ENCODE data around the gene CLEC11A. TPM values are rescaled to one million over a fixed set of nuclear protein-coding genes. Genes with fewer than 3 reads are reported as not detected.

Gene CLEC11A
- total RNA-seq, 1 experiment from 2014 or later: not detected

DNA sequence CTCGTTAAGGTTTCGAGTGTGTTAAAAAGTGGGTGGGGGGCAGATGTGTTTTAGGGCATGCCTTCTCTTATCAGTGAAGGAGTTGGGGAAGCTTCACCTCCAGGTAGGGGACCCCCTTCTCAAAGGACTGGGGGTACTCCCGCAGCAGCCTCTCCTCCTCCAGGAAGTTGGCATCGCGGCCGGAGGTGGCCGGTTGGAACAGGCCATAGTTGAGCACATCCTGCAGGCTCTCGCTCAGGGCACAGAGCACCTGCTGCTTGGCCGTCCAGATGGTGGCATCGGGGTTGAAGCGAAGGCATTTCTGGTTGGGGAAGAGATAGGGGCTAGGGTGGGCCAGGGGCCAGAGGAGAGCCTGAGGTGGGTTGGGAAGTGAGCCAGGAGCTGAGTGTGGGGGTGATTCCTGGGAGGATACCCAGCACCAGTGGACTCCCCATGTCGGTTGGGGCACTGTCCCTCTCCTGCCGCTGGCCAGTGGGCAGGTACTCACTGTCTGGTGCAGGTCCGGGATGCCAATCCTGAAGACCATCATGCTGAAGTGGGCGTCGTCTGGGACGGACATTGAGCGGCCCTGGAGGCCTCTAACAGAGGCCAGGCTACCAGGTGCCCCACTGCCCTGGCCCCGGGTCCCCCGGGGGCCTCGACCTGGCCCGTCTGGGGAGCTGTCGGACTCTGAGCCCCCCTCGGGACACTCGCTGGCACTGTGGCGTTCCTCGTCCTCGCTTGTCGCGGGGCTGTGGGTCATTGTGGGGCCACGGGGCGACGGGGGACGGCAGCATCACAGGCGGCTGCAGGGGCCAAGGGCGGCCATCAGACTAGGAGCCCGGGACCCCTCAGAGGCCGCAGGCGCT lies 6.8 kb upstream of the CLEC11A start:
- no TSS peak for BruUV-seq (replicated peaks)
- CTCF ChIA-PET: no interaction called here

DNA sequence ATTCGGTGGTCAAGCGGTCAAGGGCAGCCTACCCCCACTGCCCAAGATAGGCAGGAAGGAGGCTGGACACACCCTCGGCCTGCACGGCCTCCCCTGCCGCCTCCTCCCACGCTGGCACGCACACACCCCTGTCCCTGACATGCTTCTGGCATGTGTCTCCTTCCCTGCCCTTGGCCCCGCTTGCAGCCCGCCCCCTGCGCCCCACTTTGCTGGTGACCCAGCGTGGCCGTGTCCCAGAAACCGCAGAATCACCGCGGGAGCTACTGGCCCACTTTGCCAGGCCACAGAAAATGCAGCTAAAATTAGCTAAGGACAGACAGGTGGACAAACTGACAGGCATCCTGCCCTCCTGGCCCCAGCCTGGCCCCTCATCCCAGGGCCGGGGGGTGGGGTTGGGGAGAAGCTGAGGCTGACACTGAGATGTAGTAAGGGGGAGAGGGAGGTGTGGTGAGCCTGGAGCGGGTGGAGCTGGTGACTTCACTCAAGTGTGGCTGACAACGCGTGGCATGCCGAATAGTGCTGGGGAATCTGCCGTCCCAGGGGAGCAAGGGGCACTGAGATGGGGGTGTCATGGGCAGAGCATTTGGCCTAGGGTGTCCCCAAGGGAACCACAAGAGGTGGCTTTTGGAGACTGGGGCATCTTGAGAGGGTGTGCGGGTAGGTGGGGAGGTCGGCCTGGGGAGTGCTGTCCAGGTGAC lies 6.0 kb upstream of the CLEC11A start:
- TF ChIP-seq, protein P1, sequence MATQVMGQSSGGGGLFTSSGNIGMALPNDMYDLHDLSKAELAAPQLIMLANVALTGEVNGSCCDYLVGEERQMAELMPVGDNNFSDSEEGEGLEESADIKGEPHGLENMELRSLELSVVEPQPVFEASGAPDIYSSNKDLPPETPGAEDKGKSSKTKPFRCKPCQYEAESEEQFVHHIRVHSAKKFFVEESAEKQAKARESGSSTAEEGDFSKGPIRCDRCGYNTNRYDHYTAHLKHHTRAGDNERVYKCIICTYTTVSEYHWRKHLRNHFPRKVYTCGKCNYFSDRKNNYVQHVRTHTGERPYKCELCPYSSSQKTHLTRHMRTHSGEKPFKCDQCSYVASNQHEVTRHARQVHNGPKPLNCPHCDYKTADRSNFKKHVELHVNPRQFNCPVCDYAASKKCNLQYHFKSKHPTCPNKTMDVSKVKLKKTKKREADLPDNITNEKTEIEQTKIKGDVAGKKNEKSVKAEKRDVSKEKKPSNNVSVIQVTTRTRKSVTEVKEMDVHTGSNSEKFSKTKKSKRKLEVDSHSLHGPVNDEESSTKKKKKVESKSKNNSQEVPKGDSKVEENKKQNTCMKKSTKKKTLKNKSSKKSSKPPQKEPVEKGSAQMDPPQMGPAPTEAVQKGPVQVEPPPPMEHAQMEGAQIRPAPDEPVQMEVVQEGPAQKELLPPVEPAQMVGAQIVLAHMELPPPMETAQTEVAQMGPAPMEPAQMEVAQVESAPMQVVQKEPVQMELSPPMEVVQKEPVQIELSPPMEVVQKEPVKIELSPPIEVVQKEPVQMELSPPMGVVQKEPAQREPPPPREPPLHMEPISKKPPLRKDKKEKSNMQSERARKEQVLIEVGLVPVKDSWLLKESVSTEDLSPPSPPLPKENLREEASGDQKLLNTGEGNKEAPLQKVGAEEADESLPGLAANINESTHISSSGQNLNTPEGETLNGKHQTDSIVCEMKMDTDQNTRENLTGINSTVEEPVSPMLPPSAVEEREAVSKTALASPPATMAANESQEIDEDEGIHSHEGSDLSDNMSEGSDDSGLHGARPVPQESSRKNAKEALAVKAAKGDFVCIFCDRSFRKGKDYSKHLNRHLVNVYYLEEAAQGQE (IDR thresholded peaks at IDR 0.05; ENCODE audit: insufficient read depth in 1 of 2, low read depth in 2 of 2, low read length in 1 of 2): no peak
- no peak for TF ChIP-seq POLR2AphosphoS5 (IDR thresholded peaks at IDR 0.05; ENCODE audit: low read depth, low read length)
- TF ChIP-seq, protein P2, sequence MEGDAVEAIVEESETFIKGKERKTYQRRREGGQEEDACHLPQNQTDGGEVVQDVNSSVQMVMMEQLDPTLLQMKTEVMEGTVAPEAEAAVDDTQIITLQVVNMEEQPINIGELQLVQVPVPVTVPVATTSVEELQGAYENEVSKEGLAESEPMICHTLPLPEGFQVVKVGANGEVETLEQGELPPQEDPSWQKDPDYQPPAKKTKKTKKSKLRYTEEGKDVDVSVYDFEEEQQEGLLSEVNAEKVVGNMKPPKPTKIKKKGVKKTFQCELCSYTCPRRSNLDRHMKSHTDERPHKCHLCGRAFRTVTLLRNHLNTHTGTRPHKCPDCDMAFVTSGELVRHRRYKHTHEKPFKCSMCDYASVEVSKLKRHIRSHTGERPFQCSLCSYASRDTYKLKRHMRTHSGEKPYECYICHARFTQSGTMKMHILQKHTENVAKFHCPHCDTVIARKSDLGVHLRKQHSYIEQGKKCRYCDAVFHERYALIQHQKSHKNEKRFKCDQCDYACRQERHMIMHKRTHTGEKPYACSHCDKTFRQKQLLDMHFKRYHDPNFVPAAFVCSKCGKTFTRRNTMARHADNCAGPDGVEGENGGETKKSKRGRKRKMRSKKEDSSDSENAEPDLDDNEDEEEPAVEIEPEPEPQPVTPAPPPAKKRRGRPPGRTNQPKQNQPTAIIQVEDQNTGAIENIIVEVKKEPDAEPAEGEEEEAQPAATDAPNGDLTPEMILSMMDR (IDR thresholded peaks at IDR 0.05): no peak
- TF ChIP-seq SIN3A (IDR thresholded peaks at IDR 0.05; ENCODE audit: borderline replicate concordance, insufficient read depth, low read depth, low read length): no peak
- TF ChIP-seq TCF7L2 (IDR thresholded peaks at IDR 0.05; ENCODE audit: low read depth, low read length): no peak
- H3K9me3 ChIP-seq (ENCODE audit: control insufficient read depth, insufficient read depth, low read depth, low read length): no peaks in the 10 kb centered on the region
- H3K4me1 ChIP-seq (ENCODE audit: control insufficient read depth, insufficient read depth, low read length): no peaks in the 10 kb centered on the region
- CTCF ChIA-PET: no interaction called here
- no peak overlapping the region for H3K4me3 ChIP-seq (ENCODE audit: low read depth in 2 of 2, low read length in 2 of 2)
- DNase-seq (ENCODE audit: low read depth, low spot score) (no peak), ATAC-seq (no peak)
- in situ Hi-C loops (cut with HindIII; ENCODE audit: low pct_unique_long_range_greater_than_20kb, low sequenced_read_pairs): no loop called here
- H3K27ac ChIP-seq (ENCODE audit: low read length): no peak overlapping the region
- H3K36me3 ChIP-seq (ENCODE audit: control insufficient read depth, insufficient read depth, low read length): no peaks in the 10 kb centered on the region
- BruUV-seq (replicated peaks): no TSS peak
- POLR2A ChIA-PET: no interaction called here
- peaks cover 2% of the 10 kb centered on the region; the same call in 1 of the 2 replicates for H3K27me3 ChIP-seq (ENCODE audit: control insufficient read depth, insufficient read depth, low read length)
- intact Hi-C loops (cut with micrococcal nuclease; ENCODE audit: unreplicated experiment): no loop called here

More for the DNA sequence above, 6.8 kb upstream of the CLEC11A start:
- no peak for DNase-seq (ENCODE audit: low read depth, low spot score)
- no peaks in the 10 kb centered on the region for H3K36me3 ChIP-seq (ENCODE audit: control insufficient read depth, insufficient read depth, low read length)
- no peak overlapping the region for H3K4me3 ChIP-seq (ENCODE audit: low read depth in 2 of 2, low read length in 2 of 2)
- in situ Hi-C loops (cut with HindIII; ENCODE audit: low pct_unique_long_range_greater_than_20kb, low sequenced_read_pairs) (no loop called here), intact Hi-C loops (cut with micrococcal nuclease; ENCODE audit: unreplicated experiment) (no loop called here)
- POLR2A ChIA-PET: no interaction called here
- no peaks in the 10 kb centered on the region for H3K9me3 ChIP-seq (ENCODE audit: control insufficient read depth, insufficient read depth, low read depth, low read length)
- H3K4me1 ChIP-seq (ENCODE audit: control insufficient read depth, insufficient read depth, low read length): no peaks in the 10 kb centered on the region
- TF ChIP-seq, protein P1 (IDR thresholded peaks at IDR 0.05; ENCODE audit: insufficient read depth in 1 of 2, low read depth in 2 of 2, low read length in 1 of 2): no peak
- no peak for TF ChIP-seq POLR2AphosphoS5 (IDR thresholded peaks at IDR 0.05; ENCODE audit: low read depth, low read length)
- TF ChIP-seq, protein P2 (IDR thresholded peaks at IDR 0.05): no peak
- TF ChIP-seq TCF7L2 (IDR thresholded peaks at IDR 0.05; ENCODE audit: low read depth, low read length): no peak
- no peak for TF ChIP-seq SIN3A (IDR thresholded peaks at IDR 0.05; ENCODE audit: borderline replicate concordance, insufficient read depth, low read depth, low read length)
- H3K27me3 ChIP-seq (ENCODE audit: control insufficient read depth, insufficient read depth, low read length): peaks cover 2% of the 10 kb centered on the region; the same call in 1 of the 2 replicates
- no peak for ATAC-seq
- H3K27ac ChIP-seq (ENCODE audit: low read length): no peak overlapping the region

All from Panc1 (cell line).